ENCODE data around the gene CD200R1L. TPM values are rescaled to one million over a fixed set of nuclear protein-coding genes. Genes with fewer than 3 reads are reported as not detected.
"Not testable (repeated sequence)": the region's sequence is repeated elsewhere in the genome, so short reads cannot be mapped to it uniquely, and the experiment has no call there.

CD200R1L gene
- total and polyA plus RNA-seq, 7 donors = not detected

DNA sequence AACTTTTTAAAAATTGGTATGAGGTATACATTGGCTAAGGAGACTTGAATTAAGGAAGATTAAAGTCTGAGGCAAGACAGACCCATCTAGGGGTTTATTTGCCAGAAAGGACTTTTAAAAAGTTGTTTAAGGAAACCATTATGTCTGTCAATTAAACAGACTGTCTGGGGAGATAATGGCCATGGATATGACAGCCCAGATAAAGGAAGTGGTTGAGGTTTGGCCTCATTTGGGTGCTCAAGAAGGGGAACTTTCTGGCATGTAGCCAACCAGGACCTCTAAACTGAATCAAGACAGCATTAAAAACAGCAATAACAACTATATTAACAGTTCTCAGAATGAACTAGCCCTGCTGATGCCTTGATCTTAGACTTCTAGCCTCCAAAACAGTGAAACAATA, 9.9 kb upstream of the CD200R1L start:
- no peak for DNase-seq
- no peaks in the 10 kb centered on the region for H3K36me3 ChIP-seq
- no peak for TF ChIP-seq POLR2AphosphoS5 (IDR thresholded peaks at IDR 0.05)
- TF ChIP-seq, protein P1, sequence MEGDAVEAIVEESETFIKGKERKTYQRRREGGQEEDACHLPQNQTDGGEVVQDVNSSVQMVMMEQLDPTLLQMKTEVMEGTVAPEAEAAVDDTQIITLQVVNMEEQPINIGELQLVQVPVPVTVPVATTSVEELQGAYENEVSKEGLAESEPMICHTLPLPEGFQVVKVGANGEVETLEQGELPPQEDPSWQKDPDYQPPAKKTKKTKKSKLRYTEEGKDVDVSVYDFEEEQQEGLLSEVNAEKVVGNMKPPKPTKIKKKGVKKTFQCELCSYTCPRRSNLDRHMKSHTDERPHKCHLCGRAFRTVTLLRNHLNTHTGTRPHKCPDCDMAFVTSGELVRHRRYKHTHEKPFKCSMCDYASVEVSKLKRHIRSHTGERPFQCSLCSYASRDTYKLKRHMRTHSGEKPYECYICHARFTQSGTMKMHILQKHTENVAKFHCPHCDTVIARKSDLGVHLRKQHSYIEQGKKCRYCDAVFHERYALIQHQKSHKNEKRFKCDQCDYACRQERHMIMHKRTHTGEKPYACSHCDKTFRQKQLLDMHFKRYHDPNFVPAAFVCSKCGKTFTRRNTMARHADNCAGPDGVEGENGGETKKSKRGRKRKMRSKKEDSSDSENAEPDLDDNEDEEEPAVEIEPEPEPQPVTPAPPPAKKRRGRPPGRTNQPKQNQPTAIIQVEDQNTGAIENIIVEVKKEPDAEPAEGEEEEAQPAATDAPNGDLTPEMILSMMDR (IDR thresholded peaks at IDR 0.05) = no peak
- no peak for TF ChIP-seq POLR2A (IDR thresholded peaks at IDR 0.05)
- TF ChIP-seq EP300 (IDR thresholded peaks at IDR 0.05) = no peak
- no peaks in the 10 kb centered on the region for H3K27me3 ChIP-seq
- peaks cover 0 to 4% (median 3%) of the 10 kb centered on the region in 4 donors for H3K9me3 ChIP-seq
- no peaks in the 10 kb centered on the region for H3K4me1 ChIP-seq
- no peak overlapping the region for H3K4me3 ChIP-seq
- intact Hi-C loops (cut with DNase I) = no loop called here
- H3K27ac ChIP-seq = no peak overlapping the region

DNA sequence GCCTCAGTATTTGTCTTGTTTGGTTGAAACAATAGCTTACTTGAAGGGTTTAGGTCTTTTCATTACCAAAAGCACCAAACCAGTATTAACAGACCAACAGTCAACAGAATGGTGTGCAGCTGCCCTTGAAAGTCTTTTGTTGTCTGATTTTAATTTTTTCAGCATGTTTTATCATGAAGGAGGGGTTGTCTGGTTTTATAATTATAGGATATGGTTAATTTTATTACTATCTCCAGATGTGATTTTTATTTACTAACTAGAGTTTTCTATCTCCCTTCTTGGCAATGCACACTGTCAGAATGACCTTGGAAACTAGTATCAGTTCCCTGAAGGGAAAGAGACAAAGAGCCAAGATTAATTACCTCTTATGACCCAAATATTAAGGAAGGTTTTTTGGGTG, 9.2 kb upstream of the CD200R1L start:
- no peak for DNase-seq
- Histone ChIP-seq H3K27me3 (no peaks in the 10 kb centered on the region), H3K27ac (no peak overlapping the region), H3K9me3 (peaks cover 3 to 7% (median 4%) of the 10 kb centered on the region in 4 donors), H3K36me3 (no peaks in the 10 kb centered on the region), H3K4me1 (no peaks in the 10 kb centered on the region), H3K4me3 (no peak overlapping the region)
- intact Hi-C loops (cut with DNase I) = no loop called here
- TF ChIP-seq POLR2A (IDR thresholded peaks at IDR 0.05) (no peak), POLR2AphosphoS5 (IDR thresholded peaks at IDR 0.05) (no peak), EP300 (IDR thresholded peaks at IDR 0.05) (no peak)
- TF ChIP-seq, protein P1 (IDR thresholded peaks at IDR 0.05) = no peak

DNA sequence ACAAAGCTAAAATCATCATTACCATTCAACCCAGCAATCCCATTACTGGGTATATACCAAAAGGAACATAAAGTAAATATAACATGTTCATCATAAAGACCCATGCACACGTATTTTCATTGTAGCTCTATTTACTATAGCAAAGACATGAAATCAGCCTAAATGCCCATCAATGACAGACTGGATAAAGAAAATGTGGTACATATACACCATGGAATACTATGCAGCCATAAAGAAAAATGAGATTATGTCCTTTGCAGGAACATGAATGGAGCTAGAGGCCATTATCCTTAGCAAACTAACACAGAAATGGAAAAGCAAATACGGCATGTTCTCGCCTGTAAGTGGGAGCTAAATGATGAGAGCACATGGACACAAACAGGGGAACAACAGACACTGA, 8.4 kb upstream of the CD200R1L start:
- 68 to 92% methylated on average over 3 of the region's 3 CpGs for WGBS, 2 donors
- H3K4me3 ChIP-seq; H3K36me3 ChIP-seq; H3K4me1 ChIP-seq; H3K27ac ChIP-seq; DNase-seq; H3K9me3 ChIP-seq; H3K27me3 ChIP-seq; intact Hi-C loops (cut with DNase I): not testable (repeated sequence)

DNA sequence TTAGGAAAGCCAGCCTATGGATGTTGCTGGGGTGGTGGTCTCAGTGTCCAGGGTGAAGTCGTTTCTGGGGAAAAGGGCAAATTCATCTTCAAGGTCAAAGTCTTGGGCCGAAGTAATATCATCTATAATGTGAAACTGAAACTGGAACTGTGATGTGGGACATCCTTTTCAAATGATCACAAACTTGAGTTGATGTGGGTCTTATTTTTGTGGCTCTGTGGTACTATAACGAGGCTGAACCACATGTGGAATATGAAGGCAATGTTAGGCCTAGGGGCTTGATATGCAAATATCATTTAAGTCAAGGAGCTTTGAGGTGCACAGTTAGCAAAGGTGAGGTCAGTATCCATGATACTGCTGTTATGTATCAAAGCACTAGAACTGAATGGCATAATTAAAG, 1.5 kb upstream of the CD200R1L start:
- WGBS, 2 donors = 23 to 48% methylated on average over 3 of the region's 3 CpGs

DNA sequence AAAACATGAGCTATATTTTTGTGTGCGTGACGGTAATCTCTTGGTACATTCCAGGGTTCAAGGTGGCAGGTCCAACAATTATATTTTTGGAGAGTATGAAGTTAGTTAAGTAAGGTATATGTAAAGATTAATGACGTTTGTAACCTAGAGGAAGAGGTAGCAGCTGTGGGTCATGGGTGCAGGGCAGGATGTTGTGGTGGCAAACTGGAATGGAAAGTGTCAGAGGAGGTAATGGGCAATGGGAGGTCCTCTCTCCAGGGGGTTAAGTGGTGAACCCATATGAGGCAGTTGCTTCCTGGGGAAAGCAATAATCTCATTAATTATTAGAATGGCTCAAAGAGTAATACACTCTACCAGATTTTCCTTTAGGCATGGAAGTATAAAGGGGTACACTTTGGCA, 1.0 kb upstream of the CD200R1L start:
- DNase-seq = no peak
- intact Hi-C loops (cut with DNase I) = no loop called here
- no peak for TF ChIP-seq POLR2AphosphoS5 (IDR thresholded peaks at IDR 0.05)
- TF ChIP-seq, protein P1 (IDR thresholded peaks at IDR 0.05) = no peak
- TF ChIP-seq POLR2A (IDR thresholded peaks at IDR 0.05) = no peak
- TF ChIP-seq EP300 (IDR thresholded peaks at IDR 0.05) = no peak
- H3K9me3 ChIP-seq = peaks cover 0 to 7% (median 3%) of the 10 kb centered on the region in 4 donors
- H3K36me3 ChIP-seq = no peaks in the 10 kb centered on the region
- 72 to 74% methylated on average over 3 of the region's 3 CpGs for WGBS, 2 donors
- no peak overlapping the region for H3K4me3 ChIP-seq
- H3K27ac ChIP-seq = no peak overlapping the region
- no peaks in the 10 kb centered on the region for H3K4me1 ChIP-seq
- no peaks in the 10 kb centered on the region for H3K27me3 ChIP-seq

More for the DNA sequence above, 1.5 kb upstream of the CD200R1L start:
- no peak for DNase-seq
- H3K27ac ChIP-seq = no peak overlapping the region
- no peak for TF ChIP-seq POLR2A (IDR thresholded peaks at IDR 0.05)
- TF ChIP-seq, protein P1 (IDR thresholded peaks at IDR 0.05) = no peak
- no peak for TF ChIP-seq POLR2AphosphoS5 (IDR thresholded peaks at IDR 0.05)
- TF ChIP-seq EP300 (IDR thresholded peaks at IDR 0.05) = no peak
- intact Hi-C loops (cut with DNase I) = no loop called here
- no peaks in the 10 kb centered on the region for H3K27me3 ChIP-seq
- H3K4me1 ChIP-seq = no peaks in the 10 kb centered on the region
- no peaks in the 10 kb centered on the region for H3K36me3 ChIP-seq
- peaks cover 0 to 7% (median 3%) of the 10 kb centered on the region in 4 donors for H3K9me3 ChIP-seq
- H3K4me3 ChIP-seq = no peak overlapping the region

Measured in sigmoid colon (tissue), 7 donors.